ENCODE measurements around the gene SLC25A48. TPM values are rescaled to one million over a fixed set of nuclear protein-coding genes. Genes with fewer than 3 reads are reported as not detected.

Gene SLC25A48
- total RNA-seq, 1 donor from 2014 or later = not detected

GRCh38 chr5:135887447-135887864 lies 53.0 kb downstream of the SLC25A48 start:
- intact Hi-C loops (cut with micrococcal nuclease) = loop anchor here (1.0 to 5.0 kb wide), 6 partner anchors 175 to 1855 kb away; no protein-coding TSS in a partner anchor
- no peak overlapping the region for H3K27ac Mint-ChIP-seq
- peak; percentile 71 for TF ChIP-seq CTCF (IDR thresholded peaks at IDR 0.05)
- peak; percentile 33 for DNase-seq
- H3K4me1 Mint-ChIP-seq = peaks cover 6% of the 10 kb centered on the region
- CTCF ChIA-PET = interaction anchor here (1.0 to 1.1 kb wide), 2 partner anchors 17 to 325 kb away, joined by 3 to 4 read pairs; no protein-coding TSS in a partner anchor
- H3K36me3 Mint-ChIP-seq (ENCODE audit: low read depth) = no peaks in the 10 kb centered on the region
- peak overlapping the region; percentile 25 for H3K4me3 Mint-ChIP-seq
- POLR2A ChIA-PET = no interaction called here
- H3K27me3 Mint-ChIP-seq = peaks cover 4% of the 10 kb centered on the region
- ATAC-seq (ENCODE audit: low read depth) = peak; percentile 74
- H3K9me3 Mint-ChIP-seq = no peaks in the 10 kb centered on the region

- POLR2A ChIA-PET = no interaction called here
- intact Hi-C loops (cut with micrococcal nuclease) = loop anchor here (1.0 to 5.0 kb wide), 6 partner anchors 174 to 1854 kb away; no protein-coding TSS in a partner anchor
- peaks cover 6% of the 10 kb centered on the region for H3K4me1 Mint-ChIP-seq
- no peak overlapping the region for H3K4me3 Mint-ChIP-seq
- H3K9me3 Mint-ChIP-seq = no peaks in the 10 kb centered on the region
- no peak overlapping the region for H3K27ac Mint-ChIP-seq
- peaks cover 4% of the 10 kb centered on the region for H3K27me3 Mint-ChIP-seq
- CTCF ChIA-PET = interaction anchor here (1.0 to 1.1 kb wide), 2 partner anchors 17 to 324 kb away, joined by 3 to 4 read pairs; no protein-coding TSS in a partner anchor
- DNase-seq (no peak), ATAC-seq (ENCODE audit: low read depth) (no peak)
- H3K36me3 Mint-ChIP-seq (ENCODE audit: low read depth) = no peaks in the 10 kb centered on the region
- TF ChIP-seq CTCF (IDR thresholded peaks at IDR 0.05) = no peak
These were observed 53.6 kb downstream of the SLC25A48 start for GRCh38 chr5:135887881-135888614.

GRCh38 chr5:135890296-135890695 lies 55.8 kb downstream of the SLC25A48 start:
- POLR2A ChIA-PET = no interaction called here
- peaks cover 7% of the 10 kb centered on the region for H3K27me3 Mint-ChIP-seq

GRCh38 chr5:135890867-135891266 lies 56.4 kb downstream of the SLC25A48 start:
- Mint-ChIP-seq H3K36me3 (ENCODE audit: low read depth) (no peaks in the 10 kb centered on the region), H3K9me3 (no peaks in the 10 kb centered on the region), H3K4me1 (peaks cover 6% of the 10 kb centered on the region), H3K27ac (no peak overlapping the region), H3K27me3 (peaks cover 7% of the 10 kb centered on the region), H3K4me3 (no peak overlapping the region)
- no peak for ATAC-seq (ENCODE audit: low read depth)
- no peak for TF ChIP-seq CTCF (IDR thresholded peaks at IDR 0.05)
- DNase-seq = no peak
- intact Hi-C loops (cut with micrococcal nuclease) = no loop called here
- POLR2A ChIA-PET = no interaction called here
- CTCF ChIA-PET = interaction anchor here (3.0 kb wide), 1 partner anchor 321 kb away, joined by 15 read pairs; no protein-coding TSS in a partner anchor

More at GRCh38 chr5:135890296-135890695, 55.8 kb downstream of the SLC25A48 start:
- Mint-ChIP-seq H3K27ac (no peak overlapping the region), H3K4me1 (peaks cover 6% of the 10 kb centered on the region), H3K9me3 (no peaks in the 10 kb centered on the region), H3K4me3 (no peak overlapping the region), H3K36me3 (ENCODE audit: low read depth) (no peaks in the 10 kb centered on the region)
- no peak for ATAC-seq (ENCODE audit: low read depth)
- DNase-seq = no peak
- intact Hi-C loops (cut with micrococcal nuclease) = no loop called here
- no peak for TF ChIP-seq CTCF (IDR thresholded peaks at IDR 0.05)
- CTCF ChIA-PET = interaction anchor here (3.0 kb wide), 1 partner anchor 322 kb away, joined by 15 read pairs; no protein-coding TSS in a partner anchor

- no peak overlapping the region for H3K27ac Mint-ChIP-seq
- intact Hi-C loops (cut with micrococcal nuclease) = no loop called here
- ATAC-seq (ENCODE audit: low read depth) (no peak), DNase-seq (no peak)
- CTCF ChIA-PET = interaction anchor here (3.0 kb wide), 1 partner anchor 321 kb away, joined by 15 read pairs; no protein-coding TSS in a partner anchor
- H3K9me3 Mint-ChIP-seq = no peaks in the 10 kb centered on the region
- peaks cover 8% of the 10 kb centered on the region for H3K27me3 Mint-ChIP-seq
- POLR2A ChIA-PET = no interaction called here
- no peaks in the 10 kb centered on the region for H3K36me3 Mint-ChIP-seq (ENCODE audit: low read depth)
- H3K4me1 Mint-ChIP-seq = peaks cover 6% of the 10 kb centered on the region
- H3K4me3 Mint-ChIP-seq = no peak overlapping the region
- TF ChIP-seq CTCF (IDR thresholded peaks at IDR 0.05) = no peak
These were observed 56.8 kb downstream of the SLC25A48 start for GRCh38 chr5:135891268-135891667.
